Fibroblast of lung (primary cell): ENCODE results near the gene LAMB1.

Source experiments
- CTCF ChIP-seq, 2 donors: IDR thresholded peaks in 1 of 2; conservative IDR thresholded peaks in 1 of 2; 1 replicate in 1 of 2; 2 replicates in 1 of 2; pipeline ENCODE4 v1.5.1; 2011 to 2012; ENCODE audit warnings: low read length in 2 of 2, control low read depth in 1 of 2, inconsistent platforms in 1 of 2, low read depth in 1 of 2, mild to moderate bottlenecking in 1 of 2
- EZH2 ChIP-seq: IDR thresholded peaks from 2 replicates; pipeline ENCODE4 v1.5.1; 2012; ENCODE audit warnings: low read length, control low read depth, mild to moderate bottlenecking; ENCODE audit errors: missing control alignments

DNA sequence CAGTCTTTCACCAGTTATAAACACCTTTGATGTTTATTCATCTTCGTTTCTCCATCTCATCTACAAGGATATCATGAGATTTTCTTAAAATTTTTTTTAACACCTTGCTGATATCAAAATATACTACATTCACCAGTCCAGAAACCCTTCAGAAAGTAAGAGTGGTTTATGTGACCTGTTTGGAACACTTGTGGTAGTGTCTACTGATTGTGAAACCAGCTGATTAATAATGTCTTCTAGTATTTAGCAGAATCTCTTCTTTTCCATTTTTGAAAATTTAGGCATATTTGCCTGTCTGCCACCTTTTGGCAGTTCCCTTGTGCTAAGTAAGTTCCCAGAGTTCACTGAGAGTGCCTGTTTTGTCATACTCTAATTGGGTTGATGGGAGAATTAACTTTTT, 93.5 kb downstream of the LAMB1 start:
- TF ChIP-seq CTCF (conservative IDR thresholded peaks at IDR 0.05 in 1 of 2, IDR thresholded peaks at IDR 0.05 in 1 of 2; ENCODE audit: low read depth in 1 of 2, low read length in 2 of 2): no peak
- TF ChIP-seq EZH2: no peak
